GM23338 (cell line): Measurements from ENCODE around the gene FATE1. TPM values are rescaled to one million over a fixed set of nuclear protein-coding genes. Genes with fewer than 3 reads are reported as not detected.

ENCODE experiments used
- ATAC-seq: fragments of 200-7000 bp; cut with Tn5 transposase; 3 replicates; pipeline ENCODE4 v1.9.1; 2020
- DNase-seq: peaks from one replicate; pipeline ENCODE4 v3.0.0-alpha.2; 2015; ENCODE audit warnings: low spot score
- H2AFZ ChIP-seq: fragments of 200-600 bp; sonication (generic); 2 replicates; pipeline ENCODE4 v1.8.0; 2016; ENCODE audit warnings: antibody characterized with exemption, mild to moderate bottlenecking, moderate library complexity
- H3F3A ChIP-seq: fragments of 200-600 bp; sonication (generic); replicated peaks from 2 replicates; pipeline ENCODE4 v1.8.0; 2017; ENCODE audit warnings: antibody characterized with exemption, mixed run types, low read depth
- H3K27ac ChIP-seq: fragments of 200-600 bp; sonication (generic); 2 replicates; pipeline ENCODE4 v1.6.1; 2016; ENCODE audit warnings: low read depth
- H3K27me3 ChIP-seq: fragments of 200-600 bp; sonication (generic); 2 replicates; pipeline ENCODE4 v1.8.0; 2016; ENCODE audit warnings: mild to moderate bottlenecking, mixed run types, moderate library complexity; ENCODE audit not compliant: insufficient read depth
- H3K36me3 ChIP-seq: fragments of 200-600 bp; sonication (generic); 2 replicates; pipeline ENCODE4 v1.8.0; 2016; ENCODE audit warnings: mild to moderate bottlenecking; ENCODE audit not compliant: insufficient read depth
- H3K4me1 ChIP-seq: fragments of 200-600 bp; sonication (generic); 2 replicates; pipeline ENCODE4 v1.8.0; 2016; ENCODE audit warnings: mild to moderate bottlenecking, moderate library complexity; ENCODE audit not compliant: insufficient read depth
- H3K4me2 ChIP-seq: fragments of 200-600 bp; sonication (generic); 2 replicates; pipeline ENCODE4 v1.7.1; 2017; ENCODE audit warnings: mixed run types
- H3K4me3 ChIP-seq: fragments of 200-600 bp; sonication (generic); 2 replicates; pipeline ENCODE4 v1.6.1; 2016; ENCODE audit warnings: mixed run types
- H3K79me2 ChIP-seq: fragments of 200-600 bp; sonication (generic); replicated peaks from 2 replicates; pipeline ENCODE4 v1.8.0; 2017; ENCODE audit warnings: mild to moderate bottlenecking; ENCODE audit not compliant: insufficient read depth
- H3K9me2 ChIP-seq: fragments of 200-600 bp; sonication (generic); 2 replicates; pipeline ENCODE4 v1.8.0; 2017; ENCODE audit not compliant: insufficient read depth
- H4K20me1 ChIP-seq: fragments of 200-600 bp; sonication (generic); replicated peaks from 2 replicates; pipeline ENCODE4 v1.8.0; 2017; ENCODE audit warnings: mild to moderate bottlenecking; ENCODE audit not compliant: insufficient read depth
- H3K27ac Mint-ChIP-seq: 2 replicates; pipeline ENCODE4 v1.8.0; 2020; ENCODE audit warnings: inconsistent platforms, mild to moderate bottlenecking, moderate library complexity, mixed read lengths
- H3K27me3 Mint-ChIP-seq: 3 replicates; pipeline ENCODE4 v1.8.0; 2022; ENCODE audit warnings: low read depth, mild to moderate bottlenecking, moderate library complexity, mixed read lengths, inconsistent platforms; ENCODE audit not compliant: insufficient read depth, poor library complexity
- H3K36me3 Mint-ChIP-seq: 3 replicates; pipeline ENCODE4 v1.8.0; 2021; ENCODE audit warnings: low read depth, mild to moderate bottlenecking, inconsistent platforms, moderate library complexity, mixed read lengths
- H3K4me1 Mint-ChIP-seq: 3 replicates; pipeline ENCODE4 v1.8.0; 2020; ENCODE audit warnings: mild to moderate bottlenecking, inconsistent platforms, mixed read lengths
- H3K4me3 Mint-ChIP-seq: 3 replicates; pipeline ENCODE4 v1.8.0; 2021; ENCODE audit warnings: moderate library complexity, mild to moderate bottlenecking, inconsistent platforms, mixed read lengths
- H3K9me3 Mint-ChIP-seq: 3 replicates; pipeline ENCODE4 v1.8.0; 2020; ENCODE audit warnings: moderate library complexity, mild to moderate bottlenecking, inconsistent platforms, mixed read lengths
- EZH2 ChIP-seq: fragments of 200-600 bp; sonication (generic); IDR thresholded peaks from one replicate; pipeline ENCODE4 v1.8.0; 2017; ENCODE audit warnings: antibody characterized with exemption, mild to moderate bottlenecking, low read depth; ENCODE audit not compliant: unreplicated experiment
- EZH2phosphoT487 ChIP-seq: fragments of 200-600 bp; sonication (generic); IDR thresholded peaks from one replicate; pipeline ENCODE4 v1.8.1; 2018; ENCODE audit warnings: antibody characterized with exemption; ENCODE audit not compliant: unreplicated experiment
- NANOG ChIP-seq: IDR thresholded peaks from 2 replicates; pipeline ENCODE4 v1.6.1; 2016; ENCODE audit warnings: antibody characterized with exemption, borderline replicate concordance
- STAT1 ChIP-seq: IDR thresholded peaks from one replicate; pipeline ENCODE4 v1.6.1; 2016; ENCODE audit warnings: antibody characterized with exemption; ENCODE audit not compliant: unreplicated experiment
- ZNF114 ChIP-seq: fragments of 250-450 bp; sonication (Bioruptor Pico); IDR thresholded peaks from 2 replicates; pipeline ENCODE4 v1.5.0; 2020; ENCODE audit warnings: mild to moderate bottlenecking, moderate library complexity
- ZNF331 ChIP-seq: fragments of 250-450 bp; sonication (Bioruptor Pico); IDR thresholded peaks from 2 replicates; pipeline ENCODE4 v1.5.0; 2020; ENCODE audit warnings: low read depth, mild to moderate bottlenecking, moderate library complexity
- polyA plus RNA-seq: library from polyadenylated mRNA; unstranded; fragments of >200 nt; fragmentation: Nextera tagmentation; extraction: Ambion mirVana; gene quantifications from 2 replicates; pipeline ENCODE4 v1.2.1, GENCODE V29; 2016
- total RNA-seq: library from RNA; depleted of rRNA; stranded (reverse); fragments of >200 nt; shearing (Covaris generic); gene quantifications from 2 replicates; pipeline ENCODE4 v1.2.3, GENCODE V29; 2014
- TF ChIP-seq, protein P1 (sequence below): IDR thresholded peaks from one replicate; pipeline ENCODE4 v1.6.1; 2018; ENCODE audit warnings: antibody characterized with exemption; ENCODE audit not compliant: unreplicated experiment
- TF ChIP-seq, protein P2 (sequence below): fragments of 250-450 bp; sonication (Bioruptor Pico); IDR thresholded peaks from 2 replicates; pipeline ENCODE4 v1.5.0; 2020; ENCODE audit warnings: mild to moderate bottlenecking, moderate library complexity
- TF ChIP-seq, protein P3 (sequence below): IDR thresholded peaks from 2 replicates; pipeline ENCODE4 v1.6.1; 2016; ENCODE audit warnings: antibody characterized with exemption

FATE1 gene
- total and polyA plus RNA-seq, 2 experiments from 2014 or later, result 0.31 TPM; not detected in 1

DNA sequence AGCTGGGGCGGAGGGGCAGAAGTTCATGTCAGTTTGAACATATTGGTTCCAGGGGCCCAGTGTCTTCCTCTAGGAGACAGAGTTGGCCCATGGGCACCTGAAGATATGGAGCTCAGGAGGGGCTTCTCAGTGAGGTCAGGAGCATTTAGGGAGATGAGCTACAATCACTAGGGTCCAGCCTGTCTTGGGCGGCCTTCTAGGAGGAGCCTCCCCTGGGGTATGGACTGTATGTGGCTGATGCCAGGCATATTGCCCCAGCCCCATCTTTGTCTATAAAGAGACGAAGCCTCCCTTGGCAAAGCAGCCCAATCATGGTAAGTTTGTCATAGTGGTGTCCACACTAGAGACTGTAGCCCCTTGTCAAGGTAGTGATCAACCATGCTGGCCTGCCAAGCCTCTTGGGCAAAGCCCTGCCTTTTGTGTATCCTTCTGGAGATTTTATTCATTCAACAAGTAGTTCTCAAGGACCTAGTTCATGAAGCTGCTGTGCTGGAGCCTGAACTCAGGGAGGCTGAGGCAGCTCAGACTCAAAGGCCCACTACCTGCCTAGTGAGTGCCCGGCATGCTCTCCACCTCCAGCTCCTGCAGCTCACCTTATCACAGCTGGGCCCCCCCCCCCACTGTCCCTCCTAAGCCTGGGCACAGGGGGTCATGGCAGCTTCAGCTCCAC is 13.4 kb downstream of the FATE1 start:
- no peak overlapping the region for H3K4me3 Mint-ChIP-seq
- no peaks in the 10 kb centered on the region for H3K79me2 ChIP-seq
- H3K4me3 ChIP-seq, result no peak overlapping the region
- TF ChIP-seq STAT1 (no peak), ZNF331 (CRISPR knock-in tag) (no peak), EZH2 (no peak)
- TF ChIP-seq, protein P1, sequence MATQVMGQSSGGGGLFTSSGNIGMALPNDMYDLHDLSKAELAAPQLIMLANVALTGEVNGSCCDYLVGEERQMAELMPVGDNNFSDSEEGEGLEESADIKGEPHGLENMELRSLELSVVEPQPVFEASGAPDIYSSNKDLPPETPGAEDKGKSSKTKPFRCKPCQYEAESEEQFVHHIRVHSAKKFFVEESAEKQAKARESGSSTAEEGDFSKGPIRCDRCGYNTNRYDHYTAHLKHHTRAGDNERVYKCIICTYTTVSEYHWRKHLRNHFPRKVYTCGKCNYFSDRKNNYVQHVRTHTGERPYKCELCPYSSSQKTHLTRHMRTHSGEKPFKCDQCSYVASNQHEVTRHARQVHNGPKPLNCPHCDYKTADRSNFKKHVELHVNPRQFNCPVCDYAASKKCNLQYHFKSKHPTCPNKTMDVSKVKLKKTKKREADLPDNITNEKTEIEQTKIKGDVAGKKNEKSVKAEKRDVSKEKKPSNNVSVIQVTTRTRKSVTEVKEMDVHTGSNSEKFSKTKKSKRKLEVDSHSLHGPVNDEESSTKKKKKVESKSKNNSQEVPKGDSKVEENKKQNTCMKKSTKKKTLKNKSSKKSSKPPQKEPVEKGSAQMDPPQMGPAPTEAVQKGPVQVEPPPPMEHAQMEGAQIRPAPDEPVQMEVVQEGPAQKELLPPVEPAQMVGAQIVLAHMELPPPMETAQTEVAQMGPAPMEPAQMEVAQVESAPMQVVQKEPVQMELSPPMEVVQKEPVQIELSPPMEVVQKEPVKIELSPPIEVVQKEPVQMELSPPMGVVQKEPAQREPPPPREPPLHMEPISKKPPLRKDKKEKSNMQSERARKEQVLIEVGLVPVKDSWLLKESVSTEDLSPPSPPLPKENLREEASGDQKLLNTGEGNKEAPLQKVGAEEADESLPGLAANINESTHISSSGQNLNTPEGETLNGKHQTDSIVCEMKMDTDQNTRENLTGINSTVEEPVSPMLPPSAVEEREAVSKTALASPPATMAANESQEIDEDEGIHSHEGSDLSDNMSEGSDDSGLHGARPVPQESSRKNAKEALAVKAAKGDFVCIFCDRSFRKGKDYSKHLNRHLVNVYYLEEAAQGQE, result no peak
- DNase-seq, result no peak
- H3K36me3 ChIP-seq, result no peaks in the 10 kb centered on the region
- H3K27me3 Mint-ChIP-seq, result no peaks in the 10 kb centered on the region
- H3K9me2 ChIP-seq, result no peaks in the 10 kb centered on the region
- H2AFZ ChIP-seq, result no peak overlapping the region
- H3K4me1 ChIP-seq, result no peaks in the 10 kb centered on the region
- no peak overlapping the region for H3K4me2 ChIP-seq
- ATAC-seq, result no peak
- no peak overlapping the region for H3K27ac Mint-ChIP-seq
- no peaks in the 10 kb centered on the region for H3K27me3 ChIP-seq
- no peak overlapping the region for H3K27ac ChIP-seq
- H3F3A ChIP-seq, result no peaks in the 10 kb centered on the region
- H3K4me1 Mint-ChIP-seq, result peaks cover 2% of the 10 kb centered on the region; the same call in 1 of the 3 replicates
- H3K36me3 Mint-ChIP-seq, result no peaks in the 10 kb centered on the region
- no peaks in the 10 kb centered on the region for H4K20me1 ChIP-seq
- H3K9me3 Mint-ChIP-seq, result no peaks in the 10 kb centered on the region; the same call in 2 of the 3 replicates

DNA sequence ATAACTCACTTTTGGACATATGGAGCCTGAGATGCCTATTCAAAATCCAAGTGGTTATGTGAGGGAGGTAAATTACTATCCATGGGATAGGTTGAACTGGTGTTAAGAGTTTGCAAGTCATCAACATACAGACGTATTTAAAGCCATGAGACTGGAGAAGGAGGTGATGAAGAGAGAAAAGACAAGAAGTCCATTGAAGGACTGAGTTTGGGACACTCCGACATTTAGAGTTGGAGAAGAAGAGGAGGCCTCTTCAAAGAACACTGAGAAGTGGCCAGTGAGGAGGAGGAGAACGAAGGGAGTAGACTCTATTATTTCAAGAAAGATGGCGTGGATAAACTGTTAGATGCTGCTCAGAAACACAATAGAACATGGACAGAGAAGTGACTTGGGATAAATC is 18.6 kb downstream of the FATE1 start, which contains the start of gene CNGA2:
Gene CNGA2, plus strand, starts transcription at position 301 of the 400 bp plus-strand sequence. CDS start 3,738 bp downstream, outside the sequence.
- DNase-seq, result no peak
- TF ChIP-seq NANOG (no peak), EZH2 (no peak), EZH2phosphoT487 (no peak), ZNF114 (CRISPR knock-in tag) (no peak)
- TF ChIP-seq, protein P2, sequence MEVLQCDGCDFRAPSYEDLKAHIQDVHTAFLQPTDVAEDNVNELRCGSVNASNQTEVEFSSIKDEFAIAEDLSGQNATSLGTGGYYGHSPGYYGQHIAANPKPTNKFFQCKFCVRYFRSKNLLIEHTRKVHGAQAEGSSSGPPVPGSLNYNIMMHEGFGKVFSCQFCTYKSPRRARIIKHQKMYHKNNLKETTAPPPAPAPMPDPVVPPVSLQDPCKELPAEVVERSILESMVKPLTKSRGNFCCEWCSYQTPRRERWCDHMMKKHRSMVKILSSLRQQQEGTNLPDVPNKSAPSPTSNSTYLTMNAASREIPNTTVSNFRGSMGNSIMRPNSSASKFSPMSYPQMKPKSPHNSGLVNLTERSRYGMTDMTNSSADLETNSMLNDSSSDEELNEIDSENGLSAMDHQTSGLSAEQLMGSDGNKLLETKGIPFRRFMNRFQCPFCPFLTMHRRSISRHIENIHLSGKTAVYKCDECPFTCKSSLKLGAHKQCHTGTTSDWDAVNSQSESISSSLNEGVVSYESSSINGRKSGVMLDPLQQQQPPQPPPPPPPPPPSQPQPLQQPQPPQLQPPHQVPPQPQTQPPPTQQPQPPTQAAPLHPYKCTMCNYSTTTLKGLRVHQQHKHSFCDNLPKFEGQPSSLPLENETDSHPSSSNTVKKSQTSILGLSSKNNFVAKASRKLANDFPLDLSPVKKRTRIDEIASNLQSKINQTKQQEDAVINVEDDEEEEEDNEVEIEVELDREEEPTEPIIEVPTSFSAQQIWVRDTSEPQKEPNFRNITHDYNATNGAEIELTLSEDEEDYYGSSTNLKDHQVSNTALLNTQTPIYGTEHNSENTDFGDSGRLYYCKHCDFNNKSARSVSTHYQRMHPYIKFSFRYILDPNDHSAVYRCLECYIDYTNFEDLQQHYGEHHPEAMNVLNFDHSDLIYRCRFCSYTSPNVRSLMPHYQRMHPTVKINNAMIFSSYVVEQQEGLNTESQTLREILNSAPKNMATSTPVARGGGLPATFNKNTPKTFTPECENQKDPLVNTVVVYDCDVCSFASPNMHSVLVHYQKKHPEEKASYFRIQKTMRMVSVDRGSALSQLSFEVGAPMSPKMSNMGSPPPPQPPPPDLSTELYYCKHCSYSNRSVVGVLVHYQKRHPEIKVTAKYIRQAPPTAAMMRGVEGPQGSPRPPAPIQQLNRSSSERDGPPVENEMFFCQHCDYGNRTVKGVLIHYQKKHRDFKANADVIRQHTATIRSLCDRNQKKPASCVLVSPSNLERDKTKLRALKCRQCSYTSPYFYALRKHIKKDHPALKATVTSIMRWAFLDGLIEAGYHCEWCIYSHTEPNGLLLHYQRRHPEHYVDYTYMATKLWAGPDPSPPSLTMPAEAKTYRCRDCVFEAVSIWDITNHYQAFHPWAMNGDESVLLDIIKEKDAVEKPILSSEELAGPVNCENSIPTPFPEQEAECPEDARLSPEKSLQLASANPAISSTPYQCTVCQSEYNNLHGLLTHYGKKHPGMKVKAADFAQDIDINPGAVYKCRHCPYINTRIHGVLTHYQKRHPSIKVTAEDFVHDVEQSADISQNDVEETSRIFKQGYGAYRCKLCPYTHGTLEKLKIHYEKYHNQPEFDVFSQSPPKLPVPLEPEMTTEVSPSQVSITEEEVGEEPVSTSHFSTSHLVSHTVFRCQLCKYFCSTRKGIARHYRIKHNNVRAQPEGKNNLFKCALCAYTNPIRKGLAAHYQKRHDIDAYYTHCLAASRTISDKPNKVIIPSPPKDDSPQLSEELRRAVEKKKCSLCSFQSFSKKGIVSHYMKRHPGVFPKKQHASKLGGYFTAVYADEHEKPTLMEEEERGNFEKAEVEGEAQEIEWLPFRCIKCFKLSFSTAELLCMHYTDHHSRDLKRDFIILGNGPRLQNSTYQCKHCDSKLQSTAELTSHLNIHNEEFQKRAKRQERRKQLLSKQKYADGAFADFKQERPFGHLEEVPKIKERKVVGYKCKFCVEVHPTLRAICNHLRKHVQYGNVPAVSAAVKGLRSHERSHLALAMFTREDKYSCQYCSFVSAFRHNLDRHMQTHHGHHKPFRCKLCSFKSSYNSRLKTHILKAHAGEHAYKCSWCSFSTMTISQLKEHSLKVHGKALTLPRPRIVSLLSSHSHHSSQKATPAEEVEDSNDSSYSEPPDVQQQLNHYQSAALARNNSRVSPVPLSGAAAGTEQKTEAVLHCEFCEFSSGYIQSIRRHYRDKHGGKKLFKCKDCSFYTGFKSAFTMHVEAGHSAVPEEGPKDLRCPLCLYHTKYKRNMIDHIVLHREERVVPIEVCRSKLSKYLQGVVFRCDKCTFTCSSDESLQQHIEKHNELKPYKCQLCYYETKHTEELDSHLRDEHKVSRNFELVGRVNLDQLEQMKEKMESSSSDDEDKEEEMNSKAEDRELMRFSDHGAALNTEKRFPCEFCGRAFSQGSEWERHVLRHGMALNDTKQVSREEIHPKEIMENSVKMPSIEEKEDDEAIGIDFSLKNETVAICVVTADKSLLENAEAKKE (CRISPR knock-in tag), result no peak
- TF ChIP-seq, protein P3, sequence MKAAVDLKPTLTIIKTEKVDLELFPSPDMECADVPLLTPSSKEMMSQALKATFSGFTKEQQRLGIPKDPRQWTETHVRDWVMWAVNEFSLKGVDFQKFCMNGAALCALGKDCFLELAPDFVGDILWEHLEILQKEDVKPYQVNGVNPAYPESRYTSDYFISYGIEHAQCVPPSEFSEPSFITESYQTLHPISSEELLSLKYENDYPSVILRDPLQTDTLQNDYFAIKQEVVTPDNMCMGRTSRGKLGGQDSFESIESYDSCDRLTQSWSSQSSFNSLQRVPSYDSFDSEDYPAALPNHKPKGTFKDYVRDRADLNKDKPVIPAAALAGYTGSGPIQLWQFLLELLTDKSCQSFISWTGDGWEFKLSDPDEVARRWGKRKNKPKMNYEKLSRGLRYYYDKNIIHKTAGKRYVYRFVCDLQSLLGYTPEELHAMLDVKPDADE, result no peak

More for the DNA sequence above, 18.6 kb downstream of the FATE1 start, which contains the start of gene CNGA2:
- H2AFZ ChIP-seq, result no peak within 1 kb of the TSS
- no peaks in the 10 kb centered on the region for H3K4me1 ChIP-seq
- no peaks in the 10 kb centered on the region for H3F3A ChIP-seq
- no peak within 1 kb of the TSS for H3K27ac ChIP-seq
- H3K27ac Mint-ChIP-seq, result no peak within 1 kb of the TSS
- H3K36me3 ChIP-seq, result no peaks in the 10 kb centered on the region
- no peaks in the 10 kb centered on the region for H3K9me2 ChIP-seq
- no peak within 1 kb of the TSS for H3K4me2 ChIP-seq
- H3K27me3 Mint-ChIP-seq, result peaks cover 4% of the 10 kb centered on the region
- no peaks in the 10 kb centered on the region for H3K4me1 Mint-ChIP-seq
- H3K36me3 Mint-ChIP-seq, result no peaks in the 10 kb centered on the region
- no peaks in the 10 kb centered on the region for H4K20me1 ChIP-seq
- H3K79me2 ChIP-seq, result no peaks in the 10 kb centered on the region
- no peak within 1 kb of the TSS for H3K4me3 Mint-ChIP-seq
- ATAC-seq, result no peak
- no peaks in the 10 kb centered on the region; the same call in 2 of the 3 replicates for H3K9me3 Mint-ChIP-seq
- H3K4me3 ChIP-seq, result no peak within 1 kb of the TSS
- no peaks in the 10 kb centered on the region for H3K27me3 ChIP-seq
